ENCODE results near the gene MTHFD1L.

DNA sequence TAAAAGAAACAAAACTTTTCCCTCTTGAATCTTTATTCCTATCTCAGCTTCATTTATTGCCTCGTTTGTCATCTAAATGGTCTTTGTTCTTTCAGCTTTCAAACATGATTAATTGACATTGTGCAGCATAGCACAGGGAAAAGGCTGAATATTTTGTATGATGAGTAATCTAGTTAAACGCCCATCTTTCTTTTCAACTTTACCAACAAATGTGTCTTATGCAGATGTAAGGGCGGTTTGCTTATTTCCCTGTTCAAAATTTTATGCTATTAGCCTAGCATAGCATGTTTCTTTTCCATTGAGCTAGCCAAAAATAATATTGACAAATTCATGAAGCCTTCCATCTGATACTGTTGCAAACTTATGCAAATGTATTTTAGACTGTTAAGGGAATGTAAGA is 197.8 kb downstream of the MTHFD1L start:
- peak; percentile 22 for TF ChIP-seq POLR2AphosphoS5 (IDR thresholded peaks at IDR 0.05)
- TF ChIP-seq, protein P1, sequence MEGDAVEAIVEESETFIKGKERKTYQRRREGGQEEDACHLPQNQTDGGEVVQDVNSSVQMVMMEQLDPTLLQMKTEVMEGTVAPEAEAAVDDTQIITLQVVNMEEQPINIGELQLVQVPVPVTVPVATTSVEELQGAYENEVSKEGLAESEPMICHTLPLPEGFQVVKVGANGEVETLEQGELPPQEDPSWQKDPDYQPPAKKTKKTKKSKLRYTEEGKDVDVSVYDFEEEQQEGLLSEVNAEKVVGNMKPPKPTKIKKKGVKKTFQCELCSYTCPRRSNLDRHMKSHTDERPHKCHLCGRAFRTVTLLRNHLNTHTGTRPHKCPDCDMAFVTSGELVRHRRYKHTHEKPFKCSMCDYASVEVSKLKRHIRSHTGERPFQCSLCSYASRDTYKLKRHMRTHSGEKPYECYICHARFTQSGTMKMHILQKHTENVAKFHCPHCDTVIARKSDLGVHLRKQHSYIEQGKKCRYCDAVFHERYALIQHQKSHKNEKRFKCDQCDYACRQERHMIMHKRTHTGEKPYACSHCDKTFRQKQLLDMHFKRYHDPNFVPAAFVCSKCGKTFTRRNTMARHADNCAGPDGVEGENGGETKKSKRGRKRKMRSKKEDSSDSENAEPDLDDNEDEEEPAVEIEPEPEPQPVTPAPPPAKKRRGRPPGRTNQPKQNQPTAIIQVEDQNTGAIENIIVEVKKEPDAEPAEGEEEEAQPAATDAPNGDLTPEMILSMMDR (IDR thresholded peaks at IDR 0.05): no peak
